D721Med (cell line): Measurements from ENCODE around the gene HELB.

Experiments used
- DNase-seq: peaks from one replicate; pipeline ENCODE4 v3.0.0; 2011; ENCODE audit warnings: low spot score; ENCODE audit not compliant: insufficient read length
- FAIRE-seq: peaks from 2 replicates; lab custom pipeline; 2011; peaks lifted over from hg19 to GRCh38; lab: Jason Lieb, UNC
- CTCF ChIP-seq: IDR thresholded peaks from 2 replicates; pipeline ENCODE4 v1.5.1; 2012; ENCODE audit warnings: mild to moderate bottlenecking, control low read depth; ENCODE audit not compliant: insufficient read depth; ENCODE audit errors: missing control alignments

Gene HELB

DNA sequence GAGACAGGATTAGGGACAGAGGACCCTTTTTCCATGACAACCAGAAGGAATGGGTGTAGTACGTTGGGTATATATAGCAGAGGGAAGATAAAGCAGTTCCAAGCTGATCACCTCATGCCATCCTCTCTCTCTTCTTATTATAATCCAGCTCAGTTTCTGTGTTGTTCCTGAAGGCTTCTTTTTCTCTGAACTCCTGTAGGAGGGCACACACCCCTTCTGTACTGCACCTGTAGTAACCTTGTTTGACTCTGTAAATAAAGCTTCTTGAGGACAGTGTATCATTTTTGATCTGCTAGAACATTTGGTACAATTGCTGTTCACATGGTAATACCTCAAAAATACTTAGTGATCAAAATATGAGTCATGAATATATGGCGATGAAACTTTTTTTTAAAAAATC is 33.5 kb downstream of the HELB start:
- DNase-seq (no peak), FAIRE-seq (no peak)
- TF ChIP-seq CTCF: no peak

DNA sequence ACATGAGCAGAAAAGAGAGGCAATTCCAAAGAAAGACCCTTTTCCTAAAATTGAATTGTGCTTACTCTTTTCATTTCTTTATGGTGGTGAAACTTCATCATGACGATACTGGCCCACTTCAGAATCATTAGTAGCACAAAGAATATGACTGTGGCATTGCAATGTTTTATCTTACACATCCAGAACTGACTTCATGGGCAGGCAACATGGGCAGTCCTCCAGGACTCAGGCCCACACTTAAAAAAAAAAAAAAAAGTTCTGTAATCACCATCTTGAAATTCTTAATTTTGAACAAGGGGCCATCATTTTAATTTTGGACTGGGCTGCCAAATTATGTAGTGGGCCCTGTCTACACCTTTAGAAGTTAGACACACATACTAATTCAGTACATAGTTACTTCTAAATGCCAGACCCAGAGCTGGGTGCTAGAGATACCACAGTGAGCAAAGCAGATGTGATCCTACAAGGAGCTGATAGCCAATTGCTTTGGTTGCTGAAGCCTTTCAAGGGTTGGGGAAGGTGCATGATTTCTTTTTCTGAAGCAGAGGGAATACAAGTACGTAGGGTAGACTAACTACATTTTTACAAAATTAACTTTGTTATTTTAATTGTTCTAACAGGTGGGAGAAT is 35.2 kb downstream of the HELB start:
- DNase-seq: no peak
- no peak for TF ChIP-seq CTCF
- no peak for FAIRE-seq

- no peak for TF ChIP-seq CTCF
- FAIRE-seq: no peak
- no peak for DNase-seq
These were observed 37.8 kb downstream of the HELB start for GRCh38 chr12:66340131-66340530.

GRCh38 chr12:66341126-66341525 is 38.8 kb downstream of the HELB start:
- no peak for FAIRE-seq
- TF ChIP-seq CTCF: no peak

GRCh38 chr12:66345212-66345611 is 42.9 kb downstream of the HELB start:
- FAIRE-seq: no peak
- no peak for TF ChIP-seq CTCF
- DNase-seq: no peak

More at GRCh38 chr12:66341126-66341525, 38.8 kb downstream of the HELB start:
- DNase-seq: no peak

DNA sequence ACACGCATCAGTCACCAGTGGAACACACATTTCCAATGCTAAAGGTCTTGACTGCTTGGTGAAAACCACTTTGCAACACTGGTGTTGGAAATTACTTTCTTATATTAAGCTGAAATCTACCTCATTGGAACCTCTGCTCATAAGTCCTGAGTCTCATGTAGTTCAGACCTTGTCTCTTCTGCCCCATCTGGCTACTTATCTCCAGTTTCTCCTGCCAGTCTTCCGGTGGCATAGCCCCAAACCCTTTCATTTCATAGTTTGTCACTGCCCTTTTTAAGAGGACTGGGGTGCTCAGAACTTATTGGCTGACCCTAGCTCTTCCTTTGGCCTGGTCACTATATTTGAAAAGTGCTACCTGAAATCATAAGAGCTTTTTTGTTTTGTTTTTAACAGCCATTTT is 43.7 kb downstream of the HELB start:
- FAIRE-seq: no peak
- no peak for DNase-seq
- TF ChIP-seq CTCF: no peak

DNA sequence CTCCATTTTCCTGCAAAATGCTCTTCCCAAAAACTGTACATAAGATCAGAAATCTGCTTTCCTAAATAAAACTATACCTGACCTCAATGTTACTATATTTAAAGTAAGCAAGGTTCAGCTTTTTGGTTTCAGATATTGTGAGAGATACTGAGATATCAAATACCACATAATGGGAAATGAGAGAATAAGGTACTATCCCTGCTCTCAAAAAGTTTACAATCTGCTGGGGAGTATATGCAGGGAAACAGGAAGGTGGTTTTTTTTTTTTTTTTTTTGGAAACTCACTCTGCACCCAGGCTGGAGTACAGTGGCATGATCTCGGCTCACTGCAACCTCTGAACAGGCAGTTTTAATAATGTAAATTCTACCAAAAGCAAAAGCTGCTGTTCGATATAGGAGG is 49.0 kb downstream of the HELB start:
- FAIRE-seq (no peak), DNase-seq (no peak)
- no peak for TF ChIP-seq CTCF
